ENCODE results near the gene TMEM231. TPM values are rescaled to one million over a fixed set of nuclear protein-coding genes. Genes with fewer than 3 reads are reported as not detected.
"Not testable (repeated sequence)": the region's sequence is repeated elsewhere in the genome, so short reads cannot be mapped to it uniquely, and the experiment has no call there.

The TMEM231 gene
- total RNA-seq, 1 experiment from 2014 or later: 3.4 TPM

GRCh38 chr16:75501359-75501758 is 54.7 kb downstream of the TMEM231 start:
- H3K9me3 Mint-ChIP-seq: no peaks in the 10 kb centered on the region; a peak in 1 of 5 replicates
- no peak overlapping the region for H3K14ac ChIP-seq (ENCODE audit: insufficient read depth, low read length)
- no peak overlapping the region for H3K27ac Mint-ChIP-seq

GRCh38 chr16:75498605-75499322 is 57.3 kb downstream of the TMEM231 start:
- H3K23ac ChIP-seq (ENCODE audit: insufficient read length, low read depth, low read length); H3K36me3 Mint-ChIP-seq (ENCODE audit: insufficient read depth in 1 of 3, low read depth in 3 of 3); H3K4ac ChIP-seq (ENCODE audit: low read depth, low read length); H3T11ph ChIP-seq (ENCODE audit: low read length); H3K4me3 Mint-ChIP-seq; H3K14ac ChIP-seq (ENCODE audit: insufficient read depth, low read length); H2BK15ac ChIP-seq (ENCODE audit: low read depth, low read length); H4K20me1 ChIP-seq (ENCODE audit: control insufficient read depth, insufficient read depth, insufficient read length); H2AK5ac ChIP-seq (ENCODE audit: insufficient read length, low read length); H2BK12ac ChIP-seq (ENCODE audit: insufficient read length, low read depth, low read length); H3K9ac ChIP-seq (ENCODE audit: extremely low read depth, insufficient read length, low read length); H2BK20ac ChIP-seq (ENCODE audit: low read depth, low read length, poor library complexity, severe bottlenecking); H4K91ac ChIP-seq (ENCODE audit: insufficient read length, low read depth, low read length); H2BK120ac ChIP-seq (ENCODE audit: low read depth, low read length, poor library complexity, severe bottlenecking); H4K8ac ChIP-seq (replicated peaks; ENCODE audit: insufficient read length, low read depth, low read length); H2BK5ac ChIP-seq (ENCODE audit: insufficient read length, low read length); H3K18ac ChIP-seq (ENCODE audit: insufficient read length, low read depth, low read length); H3K4me1 ChIP-seq (ENCODE audit: insufficient read depth, low read length); DNase-seq; H3K27me3 ChIP-seq (ENCODE audit: insufficient read depth, low read length); H3K27ac Mint-ChIP-seq; H3K79me2 ChIP-seq (ENCODE audit: insufficient read depth, low read length); H3K9me3 Mint-ChIP-seq; H4K5ac ChIP-seq (ENCODE audit: insufficient read length, low read depth, low read length); H3K27ac ChIP-seq (ENCODE audit: insufficient read length, low read depth, low read length); H3K4me2 ChIP-seq (ENCODE audit: insufficient read depth, insufficient read length, low read length); H3K27me3 Mint-ChIP-seq (ENCODE audit: low read depth); H3K56ac ChIP-seq (ENCODE audit: insufficient read length, low read depth, low read length); H2AFZ ChIP-seq (ENCODE audit: low read length); H3K23me2 ChIP-seq (ENCODE audit: insufficient read length, low read depth, low read length, poor library complexity, severe bottlenecking); H3K79me1 ChIP-seq (ENCODE audit: insufficient read depth, low read depth, low read length, poor library complexity, severe bottlenecking); H3K9me3 ChIP-seq (ENCODE audit: control insufficient read depth, low read depth, low read length): not testable (repeated sequence)
- peaks cover 11 to 13% of the 10 kb centered on the region in 2 experiments for H3K4me1 Mint-ChIP-seq
- WGBS (ENCODE audit: extremely low coverage, insufficient read length, low lambda C conversion rate): no CpG with 5 or more reads among the region's 13 CpGs

More at GRCh38 chr16:75501359-75501758, 54.7 kb downstream of the TMEM231 start:
- Histone ChIP-seq H3K4me1 (ENCODE audit: insufficient read depth, low read length) (no peaks in the 10 kb centered on the region), H2BK20ac (ENCODE audit: low read depth, low read length, poor library complexity, severe bottlenecking) (no peak overlapping the region), H3K23ac (ENCODE audit: insufficient read length, low read depth, low read length) (no peak overlapping the region), H4K91ac (ENCODE audit: insufficient read length, low read depth, low read length) (no peak overlapping the region), H3T11ph (ENCODE audit: low read length) (no peak overlapping the region), H3K4me2 (ENCODE audit: insufficient read depth, insufficient read length, low read length) (no peak overlapping the region), H3K27me3 (ENCODE audit: insufficient read depth, low read length) (no peaks in the 10 kb centered on the region), H2BK5ac (ENCODE audit: insufficient read length, low read length) (no peak overlapping the region), H3K56ac (ENCODE audit: insufficient read length, low read depth, low read length) (no peak overlapping the region), H3K23me2 (ENCODE audit: insufficient read length, low read depth, low read length, poor library complexity, severe bottlenecking) (no peaks in the 10 kb centered on the region), H3K18ac (ENCODE audit: insufficient read length, low read depth, low read length) (no peak overlapping the region), H2BK12ac (ENCODE audit: insufficient read length, low read depth, low read length) (no peak overlapping the region), H3K9ac (ENCODE audit: extremely low read depth, insufficient read length, low read length) (no peak overlapping the region), H3K79me2 (ENCODE audit: insufficient read depth, low read length) (no peaks in the 10 kb centered on the region), H4K8ac (replicated peaks; ENCODE audit: insufficient read length, low read depth, low read length) (no peak overlapping the region), H4K5ac (ENCODE audit: insufficient read length, low read depth, low read length) (no peak overlapping the region), H3K9me3 (ENCODE audit: control insufficient read depth, low read depth, low read length) (no peaks in the 10 kb centered on the region), H2BK120ac (ENCODE audit: low read depth, low read length, poor library complexity, severe bottlenecking) (no peak overlapping the region), H3K27ac (ENCODE audit: insufficient read length, low read depth, low read length) (no peak overlapping the region), H2BK15ac (ENCODE audit: low read depth, low read length) (no peak overlapping the region), H2AK5ac (ENCODE audit: insufficient read length, low read length) (no peak overlapping the region), H2AFZ (ENCODE audit: low read length) (no peak overlapping the region), H3K4ac (ENCODE audit: low read depth, low read length) (no peak overlapping the region), H3K79me1 (ENCODE audit: insufficient read depth, low read depth, low read length, poor library complexity, severe bottlenecking) (no peaks in the 10 kb centered on the region), H4K20me1 (ENCODE audit: control insufficient read depth, insufficient read depth, insufficient read length) (no peaks in the 10 kb centered on the region)
- Mint-ChIP-seq H3K36me3 (ENCODE audit: insufficient read depth in 1 of 3, low read depth in 3 of 3) (no peaks in the 10 kb centered on the region), H3K27me3 (ENCODE audit: low read depth) (no peaks in the 10 kb centered on the region), H3K4me1 (peaks cover 2 to 4% of the 10 kb centered on the region in 2 experiments), H3K4me3 (no peak overlapping the region)
- WGBS (ENCODE audit: extremely low coverage, insufficient read length, low lambda C conversion rate): no CpG with 5 or more reads among the region's 5 CpGs
- no peak for DNase-seq
- TF ChIP-seq CTCF (conservative IDR thresholded peaks at IDR 0.05): no peak
